H9 (cell line): ENCODE results near the gene ADM. TPM values are rescaled to one million over a fixed set of nuclear protein-coding genes. Genes with fewer than 3 reads are reported as not detected.

Experiments used
- DNase-seq: peaks from one replicate; pipeline ENCODE4 v3.0.0-alpha.2; 2017
- H2AFZ ChIP-seq: one replicate; pipeline ENCODE4 v1.6.1; 2013; ENCODE audit warnings: mild to moderate bottlenecking, low read length, control low read depth, moderate library complexity
- H2AK5ac ChIP-seq: 2 replicates; pipeline ENCODE4 v1.6.1; 2013; ENCODE audit warnings: low read length, control low read depth, mixed read lengths; ENCODE audit not compliant: insufficient read length
- H2BK120ac ChIP-seq: one replicate; pipeline ENCODE4 v1.6.1; 2013; ENCODE audit warnings: low read depth, mild to moderate bottlenecking, low read length, control low read depth, inconsistent platforms; ENCODE audit not compliant: poor library complexity, severe bottlenecking
- H2BK12ac ChIP-seq: 2 replicates; pipeline ENCODE4 v1.6.1; 2013; ENCODE audit warnings: low read length, control low read depth, mixed read lengths, low read depth; ENCODE audit not compliant: insufficient read length
- H2BK15ac ChIP-seq: 2 replicates; pipeline ENCODE4 v1.6.1; 2013; ENCODE audit warnings: low read depth, low read length, control low read depth
- H2BK20ac ChIP-seq: one replicate; pipeline ENCODE4 v1.6.1; 2013; ENCODE audit warnings: low read depth, mild to moderate bottlenecking, low read length, control low read depth, inconsistent platforms; ENCODE audit not compliant: poor library complexity, severe bottlenecking
- H2BK5ac ChIP-seq: 2 replicates; pipeline ENCODE4 v1.6.1; 2013; ENCODE audit warnings: low read length, control low read depth, mixed read lengths; ENCODE audit not compliant: insufficient read length
- H3K14ac ChIP-seq: 2 replicates; pipeline ENCODE4 v1.6.1; 2013; ENCODE audit warnings: low read length, control low read depth; ENCODE audit not compliant: insufficient read depth
- H3K18ac ChIP-seq: 2 replicates; pipeline ENCODE4 v1.6.1; 2013; ENCODE audit warnings: low read depth, mild to moderate bottlenecking, mixed read lengths, low read length, control low read depth; ENCODE audit not compliant: insufficient read length
- H3K23ac ChIP-seq: 2 replicates; pipeline ENCODE4 v1.6.1; 2013; ENCODE audit warnings: low read length, control low read depth, mixed read lengths, low read depth; ENCODE audit not compliant: insufficient read length
- H3K23me2 ChIP-seq: 2 replicates; pipeline ENCODE4 v1.6.1; 2013; ENCODE audit warnings: low read depth, mild to moderate bottlenecking, mixed read lengths, low read length, control low read depth; ENCODE audit not compliant: insufficient read length, poor library complexity, severe bottlenecking
- H3K27ac ChIP-seq: 2 replicates; pipeline ENCODE4 v1.5.1; 2013; ENCODE audit warnings: low read length, control low read depth, mixed read lengths, low read depth; ENCODE audit not compliant: insufficient read length
- H3K27me3 ChIP-seq: 2 replicates; pipeline ENCODE4 v1.6.1; 2013; ENCODE audit warnings: low read length, control low read depth, inconsistent platforms; ENCODE audit not compliant: insufficient read depth
- H3K4ac ChIP-seq: 2 replicates; pipeline ENCODE4 v1.6.1; 2013; ENCODE audit warnings: low read depth, mild to moderate bottlenecking, control low read depth, inconsistent platforms, low read length, moderate library complexity
- H3K4me1 ChIP-seq: 2 replicates; pipeline ENCODE4 v1.6.1; 2013; ENCODE audit warnings: low read length, control low read depth, inconsistent platforms; ENCODE audit not compliant: insufficient read depth
- H3K4me2 ChIP-seq: 2 replicates; pipeline ENCODE4 v1.6.1; 2013; ENCODE audit warnings: low read length, control low read depth, mixed read lengths; ENCODE audit not compliant: insufficient read length, insufficient read depth
- H3K56ac ChIP-seq: 2 replicates; pipeline ENCODE4 v1.6.1; 2013; ENCODE audit warnings: low read depth, mild to moderate bottlenecking, mixed read lengths, low read length, control low read depth; ENCODE audit not compliant: insufficient read length
- H3K79me1 ChIP-seq: 2 replicates; pipeline ENCODE4 v1.6.1; 2013; ENCODE audit warnings: low read depth, mild to moderate bottlenecking, moderate library complexity, low read length, control low read depth, inconsistent platforms; ENCODE audit not compliant: insufficient read depth, poor library complexity, severe bottlenecking
- H3K79me2 ChIP-seq: 2 replicates; pipeline ENCODE4 v1.6.1; 2013; ENCODE audit warnings: low read length, control low read depth, inconsistent platforms; ENCODE audit not compliant: insufficient read depth
- H3K9ac ChIP-seq: 2 replicates; pipeline ENCODE4 v1.6.1; 2013; ENCODE audit warnings: low read length, control low read depth, mixed read lengths; ENCODE audit not compliant: insufficient read length; ENCODE audit errors: extremely low read depth
- H3K9me3 ChIP-seq: one replicate; pipeline ENCODE4 v1.6.1; 2013; ENCODE audit warnings: low read depth, low read length, inconsistent platforms; ENCODE audit not compliant: control insufficient read depth
- H3T11ph ChIP-seq: one replicate; pipeline ENCODE4 v1.6.1; 2013; ENCODE audit warnings: mild to moderate bottlenecking, low read length, control low read depth, inconsistent platforms
- H4K20me1 ChIP-seq: one replicate; pipeline ENCODE4 v1.6.1; 2013; ENCODE audit not compliant: control insufficient read depth, insufficient read length, insufficient read depth
- H4K5ac ChIP-seq: 2 replicates; pipeline ENCODE4 v1.6.1; 2013; ENCODE audit warnings: low read depth, mild to moderate bottlenecking, mixed read lengths, low read length, control low read depth; ENCODE audit not compliant: insufficient read length
- H4K8ac ChIP-seq: replicated peaks from 2 replicates; pipeline ENCODE4 v1.6.1; 2013; ENCODE audit warnings: low read length, control low read depth, mixed read lengths, low read depth; ENCODE audit not compliant: insufficient read length
- H4K91ac ChIP-seq: 2 replicates; pipeline ENCODE4 v1.6.1; 2013; ENCODE audit warnings: low read depth, mild to moderate bottlenecking, moderate library complexity, mixed read lengths, low read length, control low read depth; ENCODE audit not compliant: insufficient read length
- H3K27ac Mint-ChIP-seq, 3 experiments: 2 replicates in 2 of 3; 3 replicates in 1 of 3; pipeline ENCODE4 v1.8.0; 2020 to 2021; ENCODE audit warnings: mixed read lengths in 3 of 3, mild to moderate bottlenecking in 1 of 3, moderate library complexity in 1 of 3
- H3K27me3 Mint-ChIP-seq: 2 replicates; pipeline ENCODE4 v1.8.0; 2021; ENCODE audit warnings: low read depth, mild to moderate bottlenecking, moderate library complexity, mixed read lengths
- H3K36me3 Mint-ChIP-seq, 3 experiments: 2 replicates in 2 of 3; 3 replicates in 1 of 3; pipeline ENCODE4 v1.8.0; 2020 to 2021; ENCODE audit warnings: low read depth in 3 of 3, mixed read lengths in 3 of 3; ENCODE audit not compliant: insufficient read depth in 1 of 3
- H3K4me1 Mint-ChIP-seq, 2 experiments: 2 replicates each; pipeline ENCODE4 v1.8.0; 2020; ENCODE audit warnings: mixed read lengths in 2 of 2
- H3K4me3 Mint-ChIP-seq, 2 experiments: 2 replicates in 1 of 2; 3 replicates in 1 of 2; pipeline ENCODE4 v1.8.0; 2020 to 2021; ENCODE audit warnings: mild to moderate bottlenecking in 2 of 2, mixed read lengths in 2 of 2, moderate library complexity in 1 of 2
- H3K9me3 Mint-ChIP-seq, 2 experiments: 2 replicates in 1 of 2; 3 replicates in 1 of 2; pipeline ENCODE4 v1.8.0; 2020; ENCODE audit warnings: mild to moderate bottlenecking in 2 of 2, mixed read lengths in 2 of 2, moderate library complexity in 1 of 2
- WGBS: extraction: QIAGEN DNeasy Blood & Tissue Kit; methylation state at CpG from one replicate; pipeline ENCODE4 v1.1.7; 2013; ENCODE audit warnings: missing lambda C conversion rate, low lambda C conversion rate, mixed read lengths; ENCODE audit not compliant: insufficient read length; ENCODE audit errors: extremely low coverage; 5-methylcytosine and 5-hydroxymethylcytosine counted together
- total RNA-seq: library from RNA; stranded (reverse); gene quantifications from 2 replicates; pipeline ENCODE4 v1.2.1, GENCODE V29; 2021
- TF ChIP-seq, protein P1 (sequence below): fragments of 200-600 bp; sonication (generic); conservative IDR thresholded peaks from 3 replicates; pipeline ENCODE4 v1.8.0; 2021; ENCODE audit warnings: antibody characterized with exemption, mild to moderate bottlenecking

Gene ADM
- total RNA-seq, 1 experiment from 2014 or later, result 99.1 TPM

DNA sequence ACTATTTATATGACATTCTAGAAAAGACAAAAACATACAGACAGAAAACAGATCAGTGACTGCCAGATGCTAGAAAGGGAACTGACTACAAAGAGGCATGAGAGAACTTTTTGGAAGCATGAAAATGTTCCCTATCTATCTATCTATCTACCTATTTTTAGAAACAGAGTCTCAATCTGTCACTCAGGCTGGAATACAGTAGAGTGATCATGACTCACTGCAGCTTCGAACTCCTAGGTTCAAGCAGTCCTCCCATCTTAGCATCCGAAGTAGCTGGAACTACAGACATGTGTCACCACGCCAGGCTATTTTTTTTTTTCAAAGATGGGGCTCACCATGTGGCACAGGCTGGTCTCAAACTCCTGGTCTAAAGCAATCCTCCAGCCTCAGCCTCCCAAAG lies 17.7 kb upstream of the ADM start:
- TF ChIP-seq, protein P1, sequence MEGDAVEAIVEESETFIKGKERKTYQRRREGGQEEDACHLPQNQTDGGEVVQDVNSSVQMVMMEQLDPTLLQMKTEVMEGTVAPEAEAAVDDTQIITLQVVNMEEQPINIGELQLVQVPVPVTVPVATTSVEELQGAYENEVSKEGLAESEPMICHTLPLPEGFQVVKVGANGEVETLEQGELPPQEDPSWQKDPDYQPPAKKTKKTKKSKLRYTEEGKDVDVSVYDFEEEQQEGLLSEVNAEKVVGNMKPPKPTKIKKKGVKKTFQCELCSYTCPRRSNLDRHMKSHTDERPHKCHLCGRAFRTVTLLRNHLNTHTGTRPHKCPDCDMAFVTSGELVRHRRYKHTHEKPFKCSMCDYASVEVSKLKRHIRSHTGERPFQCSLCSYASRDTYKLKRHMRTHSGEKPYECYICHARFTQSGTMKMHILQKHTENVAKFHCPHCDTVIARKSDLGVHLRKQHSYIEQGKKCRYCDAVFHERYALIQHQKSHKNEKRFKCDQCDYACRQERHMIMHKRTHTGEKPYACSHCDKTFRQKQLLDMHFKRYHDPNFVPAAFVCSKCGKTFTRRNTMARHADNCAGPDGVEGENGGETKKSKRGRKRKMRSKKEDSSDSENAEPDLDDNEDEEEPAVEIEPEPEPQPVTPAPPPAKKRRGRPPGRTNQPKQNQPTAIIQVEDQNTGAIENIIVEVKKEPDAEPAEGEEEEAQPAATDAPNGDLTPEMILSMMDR, result no peak
- Histone ChIP-seq H3K18ac (no peak overlapping the region), H2BK15ac (no peak overlapping the region), H3K4ac (no peak overlapping the region), H3K23ac (no peak overlapping the region), H4K91ac (no peak overlapping the region), H3K56ac (no peak overlapping the region), H2BK20ac (no peak overlapping the region), H3K4me1 (peaks cover 5% of the 10 kb centered on the region; the same call in 1 of the 2 replicates), H3K23me2 (no peaks in the 10 kb centered on the region), H2AK5ac (no peak overlapping the region), H3K4me2 (no peak overlapping the region), H3K27ac (no peak overlapping the region), H4K5ac (no peak overlapping the region), H2BK5ac (no peak overlapping the region), H3T11ph (no peak overlapping the region), H3K14ac (no peak overlapping the region), H2BK12ac (no peak overlapping the region), H2AFZ (no peak overlapping the region), H3K27me3 (no peaks in the 10 kb centered on the region), H3K9ac (no peak overlapping the region), H3K79me2 (peaks cover 9% of the 10 kb centered on the region; the same call in 1 of the 2 replicates), H4K8ac (no peak overlapping the region), H3K9me3 (no peaks in the 10 kb centered on the region), H4K20me1 (no peaks in the 10 kb centered on the region), H3K79me1 (no peaks in the 10 kb centered on the region), H2BK120ac (no peak overlapping the region)
- Mint-ChIP-seq H3K27me3 (no peaks in the 10 kb centered on the region), H3K4me3 (no peak overlapping the region), H3K4me1 (peaks cover 29 to 35% of the 10 kb centered on the region in 2 experiments), H3K27ac (peak overlapping the region in 1 of 3 experiments; percentile 23; a peak in 1 of 7 replicates), H3K36me3 (peaks cover 0 to 3% (median 1%) of the 10 kb centered on the region in 3 experiments; a peak in 3 of 7 replicates), H3K9me3 (no peaks in the 10 kb centered on the region; a peak in 1 of 5 replicates)
- no CpG with 5 or more reads among the region's 3 CpGs for WGBS
- no peak for DNase-seq
